Activated CD4-positive, alpha-beta T cell treated with anti-CD3 and anti-CD28 coated beads for 48 hours (primary cell): ENCODE data around the gene CLASP1.
"Not testable (repeated sequence)": the region's sequence is repeated elsewhere in the genome, so short reads cannot be mapped to it uniquely, and the experiment has no call there.

Source experiments
- DNase-seq: peaks from one replicate; pipeline ENCODE4 v3.0.0-alpha.2; 2020

CLASP1 gene

GRCh38 chr2:121501031-121501430, 148.2 kb downstream of the CLASP1 start:
- DNase-seq: no peak

GRCh38 chr2:121498731-121499130, 150.5 kb downstream of the CLASP1 start:
- no peak for DNase-seq

GRCh38 chr2:121492409-121492808, 156.9 kb downstream of the CLASP1 start:
- DNase-seq: no peak

GRCh38 chr2:121491518-121491917, 157.7 kb downstream of the CLASP1 start:
- no peak for DNase-seq

- DNase-seq: no peak
Observed at GRCh38 chr2:121490584-121491133, 158.6 kb downstream of the CLASP1 start.

GRCh38 chr2:121489911-121490583, 159.2 kb downstream of the CLASP1 start:
- DNase-seq: no peak

GRCh38 chr2:121489284-121489683, 160.0 kb downstream of the CLASP1 start:
- DNase-seq: no peak

- DNase-seq: no peak
Observed at GRCh38 chr2:121486191-121486790, 163.0 kb downstream of the CLASP1 start.

GRCh38 chr2:121485039-121485438, 164.2 kb downstream of the CLASP1 start:
- DNase-seq: no peak

GRCh38 chr2:121483846-121484245, 165.4 kb downstream of the CLASP1 start:
- DNase-seq: no peak

- DNase-seq: no peak
Observed at GRCh38 chr2:121483021-121483420, 166.2 kb downstream of the CLASP1 start.

GRCh38 chr2:121480826-121481225, 168.4 kb downstream of the CLASP1 start:
- DNase-seq: no peak

- no peak for DNase-seq
Observed at GRCh38 chr2:121479882-121480522, 169.3 kb downstream of the CLASP1 start.

GRCh38 chr2:121478996-121479745, 170.1 kb downstream of the CLASP1 start:
- no peak for DNase-seq

- not testable (repeated sequence) for DNase-seq
Observed at GRCh38 chr2:121478358-121478995, 170.8 kb downstream of the CLASP1 start.

- no peak for DNase-seq
Observed at GRCh38 chr2:121476684-121477083, 172.6 kb downstream of the CLASP1 start.

GRCh38 chr2:121475811-121476571, 173.3 kb downstream of the CLASP1 start:
- DNase-seq: no peak

- no peak for DNase-seq
Observed at GRCh38 chr2:121473512-121473911, 175.8 kb downstream of the CLASP1 start.

- no peak for DNase-seq
Observed at GRCh38 chr2:121472470-121472993, 176.7 kb downstream of the CLASP1 start.

- DNase-seq: no peak
Observed at GRCh38 chr2:121471532-121472469, 177.5 kb downstream of the CLASP1 start.
